Measurements from ENCODE around the gene ELOA2.
"Not testable (repeated sequence)": the region's sequence is repeated elsewhere in the genome, so short reads cannot be mapped to it uniquely, and the experiment has no call there.

ELOA2 gene

DNA sequence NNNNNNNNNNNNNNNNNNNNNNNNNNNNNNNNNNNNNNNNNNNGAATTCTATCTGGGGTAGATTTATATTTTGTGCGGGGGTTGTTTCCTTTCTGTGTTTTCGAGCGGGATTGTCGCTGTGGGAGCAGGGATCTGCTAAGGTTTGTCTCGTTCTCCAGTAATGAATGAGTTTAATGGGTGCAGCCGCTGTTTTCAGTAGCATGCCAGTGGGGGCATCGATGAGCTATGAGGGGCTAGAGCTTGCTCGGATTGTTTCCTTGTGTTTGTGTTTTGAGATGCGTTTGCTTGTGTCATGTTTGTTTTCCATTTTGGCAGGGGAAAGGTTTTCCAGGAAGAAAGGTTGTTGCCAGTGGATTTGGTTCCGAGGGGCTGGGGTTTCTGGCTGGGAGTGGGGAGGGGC is 15.6 kb downstream of the ELOA2 start:
- DNase-seq: not testable (repeated sequence)

All from activated CD4-positive, alpha-beta T cell treated with anti-CD3 and anti-CD28 coated beads, Interleukin-2, Interleukin-6, amounts not matched to agents 100 ng/mL and 50 ng/mL, durations not matched to agents 16 hours and 8 hours (primary cell).